ENCODE data around the gene TMPRSS5. TPM values are rescaled to one million over a fixed set of nuclear protein-coding genes. Genes with fewer than 3 reads are reported as not detected.

The TMPRSS5 gene
- total RNA-seq, 1 experiment from 2014 or later = 0.71 TPM

DNA sequence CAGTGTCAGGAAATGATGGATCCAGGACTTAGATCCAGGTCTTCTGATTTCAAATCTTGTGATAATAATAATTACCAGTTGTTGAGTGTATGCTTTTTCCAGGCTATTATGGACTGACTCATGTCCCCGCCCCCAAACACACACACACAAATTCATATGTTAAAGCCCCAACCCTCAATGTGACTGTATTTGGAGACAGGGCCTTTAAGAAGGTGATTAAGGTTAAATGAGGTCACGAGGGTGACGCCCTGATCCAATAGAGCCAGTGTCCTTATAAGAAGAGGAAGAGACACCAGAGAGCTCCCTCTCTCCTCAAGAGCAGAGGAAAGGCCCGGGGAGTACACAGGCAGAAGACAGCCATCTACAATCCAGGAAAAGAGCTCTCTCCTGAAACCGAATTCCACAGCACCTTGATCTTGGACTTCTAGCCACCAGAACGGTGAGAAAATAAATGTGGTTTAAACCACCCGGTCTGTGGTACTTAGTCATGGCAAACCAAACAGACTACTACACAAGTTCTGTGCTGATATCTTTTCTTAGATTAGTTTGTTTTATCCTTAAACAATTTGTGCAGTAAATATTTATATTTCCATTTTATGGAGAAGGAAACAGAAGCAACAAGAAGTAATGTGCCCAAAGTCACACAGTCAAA is 8.2 kb downstream of the TMPRSS5 start:
- Histone ChIP-seq H3K79me2 (ENCODE audit: insufficient read depth, low read length) (no peaks in the 10 kb centered on the region), H2AFZ (ENCODE audit: low read depth, low read length, poor library complexity, severe bottlenecking) (no peak overlapping the region), H3K9me3 (ENCODE audit: control insufficient read depth in 1 of 2, insufficient read depth in 1 of 2, low read depth in 1 of 2, low read length in 2 of 2) (no peaks in the 10 kb centered on the region), H3K4me3 (replicated peaks in 1 of 2; ENCODE audit: low read depth in 1 of 2, low read length in 2 of 2) (no peak overlapping the region), H3K27ac (ENCODE audit: low read depth, low read length) (no peak overlapping the region), H3K9me2 (ENCODE audit: insufficient read depth) (no peaks in the 10 kb centered on the region), H3K9ac (ENCODE audit: low read length) (no peak overlapping the region), H3K4me1 (ENCODE audit: control insufficient read depth in 1 of 2, insufficient read depth in 2 of 2, low read length in 2 of 2) (no peaks in the 10 kb centered on the region), H3K27me3 (ENCODE audit: insufficient read depth, low read length) (no peaks in the 10 kb centered on the region), H3K36me3 (ENCODE audit: control insufficient read depth in 1 of 2, insufficient read depth in 2 of 2, low read length in 2 of 2) (no peaks in the 10 kb centered on the region), H4K20me1 (ENCODE audit: insufficient read depth) (no peaks in the 10 kb centered on the region), H3K4me2 (ENCODE audit: low read length) (no peak overlapping the region)
- ChIA-PET POLR2A (no interaction called here), CTCF (no interaction called here), RAD21 (ENCODE audit: low non-redundant PET in 1 of 2, low total read pairs in 2 of 2, uncharacterized antibody in 2 of 2, unreplicated experiment in 2 of 2) (no interaction called here)
- ATAC-seq (no peak), DNase-seq (ENCODE audit: low read depth, low spot score) (no peak)
- no TSS peak for BruUV-seq (replicated peaks)
- no peak for TF ChIP-seq YY1 (IDR thresholded peaks at IDR 0.05; ENCODE audit: extremely low read depth, insufficient replicate concordance, low read depth, low read length)
- no peak for TF ChIP-seq FOSL1 (IDR thresholded peaks at IDR 0.05; ENCODE audit: low read depth)
- TF ChIP-seq, protein P1, sequence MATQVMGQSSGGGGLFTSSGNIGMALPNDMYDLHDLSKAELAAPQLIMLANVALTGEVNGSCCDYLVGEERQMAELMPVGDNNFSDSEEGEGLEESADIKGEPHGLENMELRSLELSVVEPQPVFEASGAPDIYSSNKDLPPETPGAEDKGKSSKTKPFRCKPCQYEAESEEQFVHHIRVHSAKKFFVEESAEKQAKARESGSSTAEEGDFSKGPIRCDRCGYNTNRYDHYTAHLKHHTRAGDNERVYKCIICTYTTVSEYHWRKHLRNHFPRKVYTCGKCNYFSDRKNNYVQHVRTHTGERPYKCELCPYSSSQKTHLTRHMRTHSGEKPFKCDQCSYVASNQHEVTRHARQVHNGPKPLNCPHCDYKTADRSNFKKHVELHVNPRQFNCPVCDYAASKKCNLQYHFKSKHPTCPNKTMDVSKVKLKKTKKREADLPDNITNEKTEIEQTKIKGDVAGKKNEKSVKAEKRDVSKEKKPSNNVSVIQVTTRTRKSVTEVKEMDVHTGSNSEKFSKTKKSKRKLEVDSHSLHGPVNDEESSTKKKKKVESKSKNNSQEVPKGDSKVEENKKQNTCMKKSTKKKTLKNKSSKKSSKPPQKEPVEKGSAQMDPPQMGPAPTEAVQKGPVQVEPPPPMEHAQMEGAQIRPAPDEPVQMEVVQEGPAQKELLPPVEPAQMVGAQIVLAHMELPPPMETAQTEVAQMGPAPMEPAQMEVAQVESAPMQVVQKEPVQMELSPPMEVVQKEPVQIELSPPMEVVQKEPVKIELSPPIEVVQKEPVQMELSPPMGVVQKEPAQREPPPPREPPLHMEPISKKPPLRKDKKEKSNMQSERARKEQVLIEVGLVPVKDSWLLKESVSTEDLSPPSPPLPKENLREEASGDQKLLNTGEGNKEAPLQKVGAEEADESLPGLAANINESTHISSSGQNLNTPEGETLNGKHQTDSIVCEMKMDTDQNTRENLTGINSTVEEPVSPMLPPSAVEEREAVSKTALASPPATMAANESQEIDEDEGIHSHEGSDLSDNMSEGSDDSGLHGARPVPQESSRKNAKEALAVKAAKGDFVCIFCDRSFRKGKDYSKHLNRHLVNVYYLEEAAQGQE (IDR thresholded peaks at IDR 0.05; ENCODE audit: low read depth) = no peak
- TF ChIP-seq JUND (IDR thresholded peaks at IDR 0.05) = no peak
- no peak for TF ChIP-seq SP1 (IDR thresholded peaks at IDR 0.05; ENCODE audit: low read depth)
- TF ChIP-seq, protein P2, sequence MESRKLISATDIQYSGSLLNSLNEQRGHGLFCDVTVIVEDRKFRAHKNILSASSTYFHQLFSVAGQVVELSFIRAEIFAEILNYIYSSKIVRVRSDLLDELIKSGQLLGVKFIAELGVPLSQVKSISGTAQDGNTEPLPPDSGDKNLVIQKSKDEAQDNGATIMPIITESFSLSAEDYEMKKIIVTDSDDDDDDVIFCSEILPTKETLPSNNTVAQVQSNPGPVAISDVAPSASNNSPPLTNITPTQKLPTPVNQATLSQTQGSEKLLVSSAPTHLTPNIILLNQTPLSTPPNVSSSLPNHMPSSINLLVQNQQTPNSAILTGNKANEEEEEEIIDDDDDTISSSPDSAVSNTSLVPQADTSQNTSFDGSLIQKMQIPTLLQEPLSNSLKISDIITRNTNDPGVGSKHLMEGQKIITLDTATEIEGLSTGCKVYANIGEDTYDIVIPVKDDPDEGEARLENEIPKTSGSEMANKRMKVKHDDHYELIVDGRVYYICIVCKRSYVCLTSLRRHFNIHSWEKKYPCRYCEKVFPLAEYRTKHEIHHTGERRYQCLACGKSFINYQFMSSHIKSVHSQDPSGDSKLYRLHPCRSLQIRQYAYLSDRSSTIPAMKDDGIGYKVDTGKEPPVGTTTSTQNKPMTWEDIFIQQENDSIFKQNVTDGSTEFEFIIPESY (IDR thresholded peaks at IDR 0.05; ENCODE audit: extremely low read depth, insufficient replicate concordance, low read length) = no peak
- TF ChIP-seq, protein P3, sequence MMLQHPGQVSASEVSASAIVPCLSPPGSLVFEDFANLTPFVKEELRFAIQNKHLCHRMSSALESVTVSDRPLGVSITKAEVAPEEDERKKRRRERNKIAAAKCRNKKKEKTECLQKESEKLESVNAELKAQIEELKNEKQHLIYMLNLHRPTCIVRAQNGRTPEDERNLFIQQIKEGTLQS (IDR thresholded peaks at IDR 0.05) = no peak
- TF ChIP-seq ZFX (IDR thresholded peaks at IDR 0.05) = no peak
- no peak for TF ChIP-seq SIN3A (IDR thresholded peaks at IDR 0.05; ENCODE audit: low read depth)
- TF ChIP-seq ZNF274 (IDR thresholded peaks at IDR 0.05; ENCODE audit: low read depth, low read length) = no peak
- no peak for TF ChIP-seq CBX3 (IDR thresholded peaks at IDR 0.05; ENCODE audit: low read depth)
- intact Hi-C loops (cut with micrococcal nuclease) = no loop called here
